Right lobe of liver (tissue), 4 donors: ENCODE results near the gene ARMH4.

ENCODE experiments used
- POLR2A ChIP-seq: fragments of 450-650 bp; IDR thresholded peaks from one replicate; pipeline ENCODE4 v1.6.1; 2017; ENCODE audit warnings: antibody characterized with exemption, mild to moderate bottlenecking
- TF ChIP-seq, protein P1 (sequence below), 4 donors: fragments of 200-600 bp in 3 of 4; fragments of 450-650 bp in 1 of 4; IDR thresholded peaks; one replicate each; pipeline versions ENCODE4 v1.5.1 to v1.8.0; 2016 to 2022; ENCODE audit warnings: antibody characterized with exemption in 4 of 4, mild to moderate bottlenecking in 2 of 4
- donor health status: DM: no; HTN: no; CAD: no.
- donor health status: DM: no; HTN: no; CAD: no.
- donor health status: DM: no; HTN: yes; CAD: no.

DNA sequence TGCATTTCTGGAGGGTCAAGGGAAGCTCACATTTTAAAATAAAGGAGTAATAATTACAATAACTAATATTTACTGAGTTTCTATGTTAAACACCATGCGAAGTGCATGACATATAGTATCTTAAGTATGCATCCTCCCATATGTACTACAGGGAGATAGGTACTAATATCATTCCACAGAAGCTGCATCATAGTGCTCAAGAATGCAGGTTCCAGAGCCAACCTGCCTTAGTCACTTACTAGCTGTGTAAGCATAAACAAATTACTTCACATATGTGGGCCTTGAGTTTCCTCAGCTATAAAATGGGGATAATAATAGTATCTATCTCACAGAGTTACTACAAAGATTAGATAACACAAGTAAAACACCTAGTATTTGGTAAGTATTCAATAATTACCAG lies 18.3 kb downstream of the ARMH4 start:
- TF ChIP-seq POLR2A: no peak
- TF ChIP-seq, protein P1, sequence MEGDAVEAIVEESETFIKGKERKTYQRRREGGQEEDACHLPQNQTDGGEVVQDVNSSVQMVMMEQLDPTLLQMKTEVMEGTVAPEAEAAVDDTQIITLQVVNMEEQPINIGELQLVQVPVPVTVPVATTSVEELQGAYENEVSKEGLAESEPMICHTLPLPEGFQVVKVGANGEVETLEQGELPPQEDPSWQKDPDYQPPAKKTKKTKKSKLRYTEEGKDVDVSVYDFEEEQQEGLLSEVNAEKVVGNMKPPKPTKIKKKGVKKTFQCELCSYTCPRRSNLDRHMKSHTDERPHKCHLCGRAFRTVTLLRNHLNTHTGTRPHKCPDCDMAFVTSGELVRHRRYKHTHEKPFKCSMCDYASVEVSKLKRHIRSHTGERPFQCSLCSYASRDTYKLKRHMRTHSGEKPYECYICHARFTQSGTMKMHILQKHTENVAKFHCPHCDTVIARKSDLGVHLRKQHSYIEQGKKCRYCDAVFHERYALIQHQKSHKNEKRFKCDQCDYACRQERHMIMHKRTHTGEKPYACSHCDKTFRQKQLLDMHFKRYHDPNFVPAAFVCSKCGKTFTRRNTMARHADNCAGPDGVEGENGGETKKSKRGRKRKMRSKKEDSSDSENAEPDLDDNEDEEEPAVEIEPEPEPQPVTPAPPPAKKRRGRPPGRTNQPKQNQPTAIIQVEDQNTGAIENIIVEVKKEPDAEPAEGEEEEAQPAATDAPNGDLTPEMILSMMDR (IDR thresholded peaks at IDR 0.05): no peak
